Neural progenitor cell (in vitro differentiated cells): ENCODE data around the gene RNF2.

Source experiments
- EZH2 ChIP-seq: fragments of 200-600 bp; sonication (generic); IDR thresholded peaks from 2 replicates; pipeline ENCODE4 v1.6.1; 2017; ENCODE audit warnings: antibody characterized with exemption, mild to moderate bottlenecking, moderate library complexity
- TF ChIP-seq, protein P1 (sequence below): fragments of 200-600 bp; sonication (generic); IDR thresholded peaks from 2 replicates; pipeline ENCODE4 v1.5.1; 2017; ENCODE audit warnings: antibody characterized with exemption, mild to moderate bottlenecking

- TF ChIP-seq, protein P1, sequence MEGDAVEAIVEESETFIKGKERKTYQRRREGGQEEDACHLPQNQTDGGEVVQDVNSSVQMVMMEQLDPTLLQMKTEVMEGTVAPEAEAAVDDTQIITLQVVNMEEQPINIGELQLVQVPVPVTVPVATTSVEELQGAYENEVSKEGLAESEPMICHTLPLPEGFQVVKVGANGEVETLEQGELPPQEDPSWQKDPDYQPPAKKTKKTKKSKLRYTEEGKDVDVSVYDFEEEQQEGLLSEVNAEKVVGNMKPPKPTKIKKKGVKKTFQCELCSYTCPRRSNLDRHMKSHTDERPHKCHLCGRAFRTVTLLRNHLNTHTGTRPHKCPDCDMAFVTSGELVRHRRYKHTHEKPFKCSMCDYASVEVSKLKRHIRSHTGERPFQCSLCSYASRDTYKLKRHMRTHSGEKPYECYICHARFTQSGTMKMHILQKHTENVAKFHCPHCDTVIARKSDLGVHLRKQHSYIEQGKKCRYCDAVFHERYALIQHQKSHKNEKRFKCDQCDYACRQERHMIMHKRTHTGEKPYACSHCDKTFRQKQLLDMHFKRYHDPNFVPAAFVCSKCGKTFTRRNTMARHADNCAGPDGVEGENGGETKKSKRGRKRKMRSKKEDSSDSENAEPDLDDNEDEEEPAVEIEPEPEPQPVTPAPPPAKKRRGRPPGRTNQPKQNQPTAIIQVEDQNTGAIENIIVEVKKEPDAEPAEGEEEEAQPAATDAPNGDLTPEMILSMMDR: no peak
- TF ChIP-seq EZH2: no peak
Observed at GRCh38 chr1:185059950-185060571, 14.7 kb downstream of the RNF2 start.
